T47D (cell line): ENCODE results near the gene ORM2.
"Not testable (repeated sequence)": the region's sequence is repeated elsewhere in the genome, so short reads cannot be mapped to it uniquely, and the experiment has no call there.

Source experiments
- DNase-seq, 2 experiments: peaks; one replicate each; pipeline versions ENCODE4 v3.0.0 to v3.0.0-alpha.2; 2011 to 2012; ENCODE audit warnings: low read depth in 1 of 2, low spot score in 1 of 2
- JUND ChIP-seq: IDR thresholded peaks from 2 replicates; pipeline ENCODE4 v1.6.1; 2012; ENCODE audit warnings: low read depth
- in situ Hi-C: cut with HindIII; loops from 2 replicates; pipeline ENCODE4 v1.10.0; 2016; ENCODE audit warnings: low sequenced_read_pairs, low pct_unique_long_range_greater_than_20kb

ORM2 gene

DNA sequence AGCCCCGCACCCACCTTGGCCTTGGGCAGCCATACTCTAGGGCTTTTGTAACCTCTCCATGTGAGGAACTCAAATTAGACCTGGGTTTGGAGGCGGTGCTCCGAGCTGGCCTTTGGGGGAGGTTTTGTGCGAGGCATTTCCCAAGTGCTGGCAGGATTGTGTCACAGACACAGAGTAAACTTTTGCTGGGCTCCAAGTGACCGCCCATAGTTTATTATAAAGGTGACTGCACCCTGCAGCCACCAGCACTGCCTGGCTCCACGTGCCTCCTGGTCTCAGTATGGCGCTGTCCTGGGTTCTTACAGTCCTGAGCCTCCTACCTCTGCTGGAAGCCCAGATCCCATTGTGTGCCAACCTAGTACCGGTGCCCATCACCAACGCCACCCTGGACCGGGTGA, at the start of gene ORM2:
ORM2 (plus strand) TSS at position 245 of the 398 bp plus-strand sequence; CDS start at position 281, 36 bp downstream.
- in situ Hi-C loops: not testable (repeated sequence)

GRCh38 chr9:114280636-114281472, 48.8 kb upstream of the ORM2 start:
- in situ Hi-C loops: no loop called here

More for the DNA sequence above, at the start of gene ORM2:
- not testable (repeated sequence) for DNase-seq

GRCh38 chr9:114281473-114282103, 48.1 kb upstream of the ORM2 start:
- in situ Hi-C loops: no loop called here
- TF ChIP-seq JUND: no peak
- no peak for DNase-seq

More at GRCh38 chr9:114280636-114281472, 48.8 kb upstream of the ORM2 start:
- no peak for TF ChIP-seq JUND
- DNase-seq: no peak

DNA sequence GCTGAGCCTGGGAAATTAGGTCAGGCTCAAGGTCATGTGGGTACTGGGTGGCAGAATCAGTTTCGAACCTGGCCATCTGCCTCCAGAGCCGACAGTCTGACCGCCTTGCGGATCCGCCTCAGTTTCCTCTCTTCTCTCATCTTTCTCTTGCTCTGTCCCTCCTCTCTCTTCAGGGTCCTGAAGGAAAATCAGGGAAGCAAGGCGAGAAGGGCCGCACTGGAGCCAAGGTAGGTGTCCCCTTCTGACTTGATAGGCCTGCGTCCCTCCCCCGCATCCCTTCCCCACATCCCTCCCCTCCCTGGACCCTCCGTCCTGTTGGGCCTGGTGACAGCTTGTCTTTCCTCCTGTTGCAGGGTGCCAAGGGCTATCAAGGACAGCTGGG, 47.6 kb upstream of the ORM2 start:
- no peak for DNase-seq
- no peak for TF ChIP-seq JUND
- in situ Hi-C loops: no loop called here

GRCh38 chr9:114282507-114282906, 47.2 kb upstream of the ORM2 start:
- in situ Hi-C loops: no loop called here
- no peak for DNase-seq
- no peak for TF ChIP-seq JUND

DNA sequence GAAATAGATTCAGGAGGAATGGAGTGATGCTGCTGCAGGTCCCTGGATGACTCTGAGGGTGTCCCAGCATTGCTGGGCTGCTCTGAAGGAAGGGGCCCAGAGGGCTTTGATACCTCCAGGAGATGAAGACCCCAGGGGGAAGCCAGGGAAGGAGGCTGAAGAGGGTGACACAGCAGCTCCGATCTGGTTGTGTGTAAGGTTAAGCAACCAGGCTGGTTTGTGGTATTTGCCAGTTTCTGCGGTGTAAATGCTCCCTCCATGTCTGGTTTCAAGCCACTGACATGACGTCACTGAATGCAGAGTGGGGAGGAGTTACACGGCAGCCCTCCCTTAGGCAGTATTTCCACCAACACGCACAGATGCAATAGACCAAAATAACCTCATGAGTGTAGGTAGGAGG, 46.7 kb upstream of the ORM2 start:
- TF ChIP-seq JUND: no peak
- peak in 1 of 2 experiments; percentile 70 for DNase-seq
- in situ Hi-C loops: no loop called here

GRCh38 chr9:114283551-114284111, 46.0 kb upstream of the ORM2 start:
- DNase-seq: no peak
- in situ Hi-C loops: no loop called here
- TF ChIP-seq JUND: no peak

GRCh38 chr9:114284316-114285060, 45.2 kb upstream of the ORM2 start:
- in situ Hi-C loops: no loop called here
- TF ChIP-seq JUND: no peak
- DNase-seq: no peak

DNA sequence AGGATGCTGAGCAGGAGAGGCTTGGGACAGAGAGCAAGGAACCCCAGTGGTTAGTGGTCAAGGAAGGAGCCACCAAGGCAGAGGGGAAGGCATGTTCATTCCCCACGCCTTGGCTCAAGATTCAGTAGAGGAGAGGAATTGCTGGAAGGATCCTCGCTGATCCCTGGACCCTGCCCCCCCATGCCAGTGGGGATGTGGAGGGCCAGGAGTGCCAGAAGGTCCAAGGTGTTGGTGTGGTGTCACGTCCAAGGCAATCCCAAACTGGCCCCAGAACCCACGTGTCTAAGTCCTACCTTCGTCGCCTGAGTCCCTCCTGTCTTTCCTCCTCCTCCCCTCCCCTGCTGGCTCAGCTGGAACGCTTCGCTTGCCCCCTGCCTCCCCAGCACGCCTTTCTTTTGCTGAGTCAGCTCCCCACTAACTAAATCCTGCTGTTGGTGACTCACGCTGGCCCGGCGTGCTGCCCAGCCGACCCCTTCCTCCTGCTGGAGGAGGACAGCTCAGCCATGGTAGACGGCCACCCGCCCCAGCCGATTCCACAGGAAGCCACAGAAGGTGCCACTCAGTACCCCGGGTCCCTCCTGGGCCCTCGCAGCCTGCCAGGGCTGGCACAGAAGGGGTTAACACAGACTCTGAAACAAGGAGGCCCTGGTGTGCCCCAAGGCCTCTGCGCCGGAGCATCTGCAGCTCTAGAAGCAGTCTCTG, 44.4 kb upstream of the ORM2 start:
- TF ChIP-seq JUND: no peak
- DNase-seq: no peak
- in situ Hi-C loops: no loop called here

GRCh38 chr9:114286146-114286679, 43.5 kb upstream of the ORM2 start:
- DNase-seq: no peak
- no peak for TF ChIP-seq JUND
- in situ Hi-C loops: no loop called here

- in situ Hi-C loops: no loop called here
- no peak for DNase-seq
- no peak for TF ChIP-seq JUND
Measured at GRCh38 chr9:114287001-114287762, 42.5 kb upstream of the ORM2 start.
